ENCODE results near the gene QTRT2. TPM values are rescaled to one million over a fixed set of nuclear protein-coding genes. Genes with fewer than 3 reads are reported as not detected.

Gene QTRT2
- total and polyA plus RNA-seq, 2 experiments from 2014 or later: 32.3 to 66.5 TPM

DNA sequence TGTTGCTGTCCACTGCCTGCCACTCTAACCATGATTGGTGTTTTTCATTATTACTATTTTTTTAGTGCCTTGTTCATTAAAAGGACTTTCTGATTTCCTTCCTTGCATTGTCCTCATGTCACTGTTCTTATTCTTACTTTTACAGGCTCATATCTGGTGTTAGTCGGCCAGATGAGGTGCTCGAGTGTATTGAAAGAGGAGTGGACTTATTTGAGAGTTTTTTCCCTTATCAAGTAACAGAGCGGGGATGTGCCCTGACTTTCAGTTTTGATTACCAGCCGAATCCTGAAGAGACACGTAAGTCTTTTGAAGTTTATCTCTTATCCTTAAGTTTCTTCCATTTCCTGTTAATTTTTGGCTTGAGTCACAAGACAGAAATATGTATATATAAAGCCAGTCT is 23.2 kb downstream of the QTRT2 start:
- Histone ChIP-seq H3K4me3 (no peak overlapping the region), H3K27ac (ENCODE audit: low read depth) (no peak overlapping the region), H3K36me3 (ENCODE audit: insufficient read depth) (peaks cover 67% of the 10 kb centered on the region), H3F3A (replicated peaks; ENCODE audit: low read depth) (no peaks in the 10 kb centered on the region), H2AFZ (no peak overlapping the region), H3K79me2 (replicated peaks; ENCODE audit: insufficient read depth) (peaks cover 7% of the 10 kb centered on the region), H4K20me1 (replicated peaks; ENCODE audit: insufficient read depth) (peaks cover 6% of the 10 kb centered on the region; the same call in 1 of the 2 replicates), H3K9me2 (ENCODE audit: insufficient read depth) (no peaks in the 10 kb centered on the region), H3K4me1 (ENCODE audit: insufficient read depth) (no peaks in the 10 kb centered on the region), H3K27me3 (ENCODE audit: insufficient read depth) (no peaks in the 10 kb centered on the region), H3K4me2 (no peak overlapping the region)
- TF ChIP-seq EZH2 (IDR thresholded peaks at IDR 0.05; ENCODE audit: low read depth, unreplicated experiment): no peak
- TF ChIP-seq EZH2phosphoT487 (IDR thresholded peaks at IDR 0.05; ENCODE audit: unreplicated experiment): no peak
- TF ChIP-seq, protein P1, sequence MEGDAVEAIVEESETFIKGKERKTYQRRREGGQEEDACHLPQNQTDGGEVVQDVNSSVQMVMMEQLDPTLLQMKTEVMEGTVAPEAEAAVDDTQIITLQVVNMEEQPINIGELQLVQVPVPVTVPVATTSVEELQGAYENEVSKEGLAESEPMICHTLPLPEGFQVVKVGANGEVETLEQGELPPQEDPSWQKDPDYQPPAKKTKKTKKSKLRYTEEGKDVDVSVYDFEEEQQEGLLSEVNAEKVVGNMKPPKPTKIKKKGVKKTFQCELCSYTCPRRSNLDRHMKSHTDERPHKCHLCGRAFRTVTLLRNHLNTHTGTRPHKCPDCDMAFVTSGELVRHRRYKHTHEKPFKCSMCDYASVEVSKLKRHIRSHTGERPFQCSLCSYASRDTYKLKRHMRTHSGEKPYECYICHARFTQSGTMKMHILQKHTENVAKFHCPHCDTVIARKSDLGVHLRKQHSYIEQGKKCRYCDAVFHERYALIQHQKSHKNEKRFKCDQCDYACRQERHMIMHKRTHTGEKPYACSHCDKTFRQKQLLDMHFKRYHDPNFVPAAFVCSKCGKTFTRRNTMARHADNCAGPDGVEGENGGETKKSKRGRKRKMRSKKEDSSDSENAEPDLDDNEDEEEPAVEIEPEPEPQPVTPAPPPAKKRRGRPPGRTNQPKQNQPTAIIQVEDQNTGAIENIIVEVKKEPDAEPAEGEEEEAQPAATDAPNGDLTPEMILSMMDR (conservative IDR thresholded peaks at IDR 0.05; ENCODE audit: low read depth in 2 of 2): no peak
- TF ChIP-seq ZNF331 (CRISPR knock-in tag; IDR thresholded peaks at IDR 0.05; ENCODE audit: low read depth): no peak
- TF ChIP-seq, protein P2, sequence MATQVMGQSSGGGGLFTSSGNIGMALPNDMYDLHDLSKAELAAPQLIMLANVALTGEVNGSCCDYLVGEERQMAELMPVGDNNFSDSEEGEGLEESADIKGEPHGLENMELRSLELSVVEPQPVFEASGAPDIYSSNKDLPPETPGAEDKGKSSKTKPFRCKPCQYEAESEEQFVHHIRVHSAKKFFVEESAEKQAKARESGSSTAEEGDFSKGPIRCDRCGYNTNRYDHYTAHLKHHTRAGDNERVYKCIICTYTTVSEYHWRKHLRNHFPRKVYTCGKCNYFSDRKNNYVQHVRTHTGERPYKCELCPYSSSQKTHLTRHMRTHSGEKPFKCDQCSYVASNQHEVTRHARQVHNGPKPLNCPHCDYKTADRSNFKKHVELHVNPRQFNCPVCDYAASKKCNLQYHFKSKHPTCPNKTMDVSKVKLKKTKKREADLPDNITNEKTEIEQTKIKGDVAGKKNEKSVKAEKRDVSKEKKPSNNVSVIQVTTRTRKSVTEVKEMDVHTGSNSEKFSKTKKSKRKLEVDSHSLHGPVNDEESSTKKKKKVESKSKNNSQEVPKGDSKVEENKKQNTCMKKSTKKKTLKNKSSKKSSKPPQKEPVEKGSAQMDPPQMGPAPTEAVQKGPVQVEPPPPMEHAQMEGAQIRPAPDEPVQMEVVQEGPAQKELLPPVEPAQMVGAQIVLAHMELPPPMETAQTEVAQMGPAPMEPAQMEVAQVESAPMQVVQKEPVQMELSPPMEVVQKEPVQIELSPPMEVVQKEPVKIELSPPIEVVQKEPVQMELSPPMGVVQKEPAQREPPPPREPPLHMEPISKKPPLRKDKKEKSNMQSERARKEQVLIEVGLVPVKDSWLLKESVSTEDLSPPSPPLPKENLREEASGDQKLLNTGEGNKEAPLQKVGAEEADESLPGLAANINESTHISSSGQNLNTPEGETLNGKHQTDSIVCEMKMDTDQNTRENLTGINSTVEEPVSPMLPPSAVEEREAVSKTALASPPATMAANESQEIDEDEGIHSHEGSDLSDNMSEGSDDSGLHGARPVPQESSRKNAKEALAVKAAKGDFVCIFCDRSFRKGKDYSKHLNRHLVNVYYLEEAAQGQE (IDR thresholded peaks at IDR 0.05; ENCODE audit: unreplicated experiment): no peak
- TF ChIP-seq JUNB (IDR thresholded peaks at IDR 0.05; ENCODE audit: unreplicated experiment): no peak
- DNase-seq (ENCODE audit: low spot score): no peak
- H3K4me1 Mint-ChIP-seq: no peaks in the 10 kb centered on the region
- H3K9me3 Mint-ChIP-seq: no peaks in the 10 kb centered on the region
- H3K27ac Mint-ChIP-seq: no peak overlapping the region
- peaks cover 96% of the 10 kb centered on the region for H3K36me3 Mint-ChIP-seq (ENCODE audit: low read depth)
- no peak for ATAC-seq
- H3K4me3 Mint-ChIP-seq: no peak overlapping the region
- H3K27me3 Mint-ChIP-seq (ENCODE audit: insufficient read depth, low read depth, poor library complexity): peaks cover 2% of the 10 kb centered on the region

DNA sequence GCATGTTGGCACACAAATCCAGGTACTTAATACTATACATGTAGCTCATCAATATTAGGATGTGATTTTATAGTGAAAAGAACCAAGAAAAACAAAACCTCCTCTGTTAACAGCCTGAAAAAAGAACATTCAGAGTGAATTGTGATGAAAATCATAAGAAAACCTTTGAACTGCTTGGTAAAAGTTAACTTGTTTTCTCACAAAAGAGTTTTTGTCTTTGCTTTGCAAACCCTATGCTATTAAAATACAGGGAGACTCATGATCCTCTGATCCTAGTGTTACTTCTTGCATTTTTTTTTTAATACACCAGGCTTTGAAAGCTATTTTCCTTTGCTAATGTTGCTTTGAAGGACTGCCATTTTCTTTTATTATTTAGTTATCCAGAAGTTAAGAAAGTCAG is 23.7 kb downstream of the QTRT2 start:
- H3K4me1 ChIP-seq (ENCODE audit: insufficient read depth): no peaks in the 10 kb centered on the region
- no peaks in the 10 kb centered on the region for H3K27me3 ChIP-seq (ENCODE audit: insufficient read depth)
- peaks cover 96% of the 10 kb centered on the region for H3K36me3 Mint-ChIP-seq (ENCODE audit: low read depth)
- peaks cover 6% of the 10 kb centered on the region; the same call in 1 of the 2 replicates for H4K20me1 ChIP-seq (replicated peaks; ENCODE audit: insufficient read depth)
- ATAC-seq (no peak), DNase-seq (ENCODE audit: low spot score) (no peak)
- no peak overlapping the region for H2AFZ ChIP-seq
- peaks cover 2% of the 10 kb centered on the region for H3K27me3 Mint-ChIP-seq (ENCODE audit: insufficient read depth, low read depth, poor library complexity)
- no peaks in the 10 kb centered on the region for H3K9me3 Mint-ChIP-seq
- H3F3A ChIP-seq (replicated peaks; ENCODE audit: low read depth): no peaks in the 10 kb centered on the region
- no peaks in the 10 kb centered on the region for H3K9me2 ChIP-seq (ENCODE audit: insufficient read depth)
- no peak overlapping the region for H3K27ac ChIP-seq (ENCODE audit: low read depth)
- H3K79me2 ChIP-seq (replicated peaks; ENCODE audit: insufficient read depth): peaks cover 7% of the 10 kb centered on the region
- H3K36me3 ChIP-seq (ENCODE audit: insufficient read depth): peaks cover 69% of the 10 kb centered on the region
- no peak overlapping the region for H3K4me3 ChIP-seq
- H3K4me3 Mint-ChIP-seq: no peak overlapping the region
- H3K27ac Mint-ChIP-seq: no peak overlapping the region
- H3K4me2 ChIP-seq: no peak overlapping the region
- no peaks in the 10 kb centered on the region for H3K4me1 Mint-ChIP-seq
- TF ChIP-seq STAT1 (IDR thresholded peaks at IDR 0.05; ENCODE audit: unreplicated experiment) (no peak), EZH2phosphoT487 (IDR thresholded peaks at IDR 0.05; ENCODE audit: unreplicated experiment) (no peak), CREB1 (CRISPR knock-in tag; IDR thresholded peaks at IDR 0.05; ENCODE audit: low read depth) (no peak), POLR2AphosphoS5 (IDR thresholded peaks at IDR 0.05; ENCODE audit: low read depth) (no peak), JUNB (IDR thresholded peaks at IDR 0.05; ENCODE audit: unreplicated experiment) (no peak), EZH2 (IDR thresholded peaks at IDR 0.05; ENCODE audit: low read depth, unreplicated experiment) (no peak)
- TF ChIP-seq, protein P1 (conservative IDR thresholded peaks at IDR 0.05; ENCODE audit: low read depth in 2 of 2): no peak
- TF ChIP-seq, protein P3, sequence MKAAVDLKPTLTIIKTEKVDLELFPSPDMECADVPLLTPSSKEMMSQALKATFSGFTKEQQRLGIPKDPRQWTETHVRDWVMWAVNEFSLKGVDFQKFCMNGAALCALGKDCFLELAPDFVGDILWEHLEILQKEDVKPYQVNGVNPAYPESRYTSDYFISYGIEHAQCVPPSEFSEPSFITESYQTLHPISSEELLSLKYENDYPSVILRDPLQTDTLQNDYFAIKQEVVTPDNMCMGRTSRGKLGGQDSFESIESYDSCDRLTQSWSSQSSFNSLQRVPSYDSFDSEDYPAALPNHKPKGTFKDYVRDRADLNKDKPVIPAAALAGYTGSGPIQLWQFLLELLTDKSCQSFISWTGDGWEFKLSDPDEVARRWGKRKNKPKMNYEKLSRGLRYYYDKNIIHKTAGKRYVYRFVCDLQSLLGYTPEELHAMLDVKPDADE (IDR thresholded peaks at IDR 0.05): no peak

Measured in GM23338 (cell line).